GM19467 (cell line): ENCODE data around the gene SPTBN2.

Experiments
- ATAC-seq: cut with Tn5 transposase; IDR thresholded peaks from one replicate; pipeline ENCODE4 v1.9.1; 2021; ENCODE audit warnings: mild to moderate bottlenecking, moderate library complexity; ENCODE audit not compliant: unreplicated experiment

Gene SPTBN2

GRCh38 chr11:66704659-66705360 lies 24.2 kb downstream of the SPTBN2 start:
- ATAC-seq = no peak

GRCh38 chr11:66701432-66702240 lies 27.4 kb downstream of the SPTBN2 start:
- ATAC-seq = no peak

DNA sequence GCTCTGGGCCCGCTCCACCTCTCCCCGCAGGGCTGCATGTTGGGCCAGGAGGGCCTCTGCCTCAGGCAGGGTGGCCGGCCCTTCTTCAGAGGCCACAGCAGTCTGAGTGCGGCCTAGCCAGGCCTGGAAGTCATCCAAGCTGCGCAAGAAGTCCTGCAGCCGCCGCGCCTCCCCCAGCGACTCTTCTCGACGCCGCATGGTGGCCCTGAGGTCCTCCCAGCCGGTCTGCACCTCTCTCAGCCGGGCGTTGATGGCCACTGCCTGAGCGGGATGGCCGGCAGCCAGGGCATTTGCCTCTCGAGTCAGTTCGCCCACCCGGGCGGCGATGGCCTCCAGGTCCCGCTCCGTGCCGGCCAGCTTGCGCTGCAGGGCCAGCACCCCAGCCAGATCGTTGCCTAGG lies 28.3 kb downstream of the SPTBN2 start:
- ATAC-seq = no peak

- no peak for ATAC-seq
Measured at GRCh38 chr11:66700337-66700736, 28.7 kb downstream of the SPTBN2 start.

DNA sequence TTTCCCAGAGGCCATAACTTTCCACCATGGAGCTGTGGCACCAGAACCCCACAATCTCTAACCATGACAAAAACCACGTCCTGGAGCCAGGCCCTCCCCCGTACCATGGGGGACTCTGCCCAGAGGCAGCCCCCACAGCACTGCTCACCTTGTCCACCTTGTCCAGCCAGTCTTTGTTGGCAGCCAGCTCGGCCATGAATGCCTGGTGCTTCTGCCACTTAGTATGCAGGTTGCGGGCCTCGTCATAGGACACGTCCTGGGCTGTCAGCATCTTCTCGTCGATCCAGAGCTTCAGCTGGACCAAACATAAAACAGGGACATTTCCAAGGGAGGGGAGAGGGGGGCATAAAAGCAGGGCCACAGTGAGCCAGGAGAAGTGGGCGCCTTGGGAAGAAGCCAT lies 30.5 kb downstream of the SPTBN2 start:
- ATAC-seq = no peak

DNA sequence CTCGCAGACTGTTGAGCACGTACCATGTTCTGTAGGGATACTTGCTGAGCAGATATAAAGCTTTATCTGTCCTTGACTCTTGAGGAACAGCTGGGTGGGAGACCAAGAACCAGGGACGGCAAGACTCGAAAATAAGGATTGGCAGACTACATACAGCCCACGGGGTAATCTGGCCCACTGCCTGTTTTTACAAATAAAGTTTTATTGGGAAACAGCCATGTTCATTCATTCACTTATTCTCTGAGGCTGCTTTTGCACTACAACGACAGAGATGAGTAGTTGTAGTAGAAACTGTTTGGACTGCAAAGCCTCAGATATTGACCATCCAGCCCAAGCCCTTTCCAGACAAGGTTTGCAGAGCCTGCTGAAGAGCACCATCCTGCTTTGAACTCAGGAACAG lies 31.0 kb downstream of the SPTBN2 start:
- ATAC-seq = no peak

DNA sequence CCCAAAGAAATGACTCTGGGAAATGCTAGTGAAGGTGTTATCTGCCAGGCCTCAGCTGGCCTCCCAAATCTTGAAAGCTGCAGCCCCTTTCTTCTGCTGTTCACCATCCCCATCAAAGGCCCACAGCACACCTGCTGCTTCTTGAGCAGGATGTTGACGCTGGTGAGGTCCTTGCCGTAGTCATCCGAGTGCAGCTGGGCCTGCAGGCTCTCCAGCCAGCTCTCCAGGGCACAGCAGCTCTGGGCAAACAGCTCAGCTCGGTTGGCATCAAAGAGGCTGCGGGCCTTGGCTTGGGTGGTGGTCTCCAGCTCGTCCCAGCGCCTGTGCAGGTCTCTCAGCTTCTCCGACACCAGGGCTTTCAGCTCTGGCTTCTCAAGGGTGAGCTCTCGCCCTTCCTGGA lies 32.9 kb downstream of the SPTBN2 start:
- ATAC-seq = no peak

DNA sequence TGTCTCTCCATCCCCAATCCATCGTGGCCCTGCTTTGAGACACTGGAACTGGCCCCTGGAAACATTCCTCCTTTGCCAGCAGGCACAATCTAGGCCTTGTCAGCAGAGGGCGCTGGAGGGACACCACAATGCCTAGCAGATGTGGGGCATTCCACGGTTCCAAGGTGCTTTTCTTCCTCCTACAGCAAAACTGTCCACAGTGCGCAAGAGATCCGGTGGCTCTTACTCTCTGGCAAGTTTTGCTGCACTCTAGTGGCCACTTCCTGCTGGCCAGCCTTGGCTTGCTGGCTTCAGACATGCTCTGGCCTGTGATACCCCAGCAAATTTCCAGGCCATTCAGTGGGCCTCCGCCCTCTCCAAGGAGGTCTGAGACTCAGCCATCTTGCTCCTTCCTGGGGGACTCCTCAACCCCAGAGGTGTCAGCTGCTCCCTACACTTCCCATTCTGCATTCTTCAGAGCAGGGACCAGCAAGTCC lies 34.2 kb downstream of the SPTBN2 start:
- ATAC-seq = no peak

DNA sequence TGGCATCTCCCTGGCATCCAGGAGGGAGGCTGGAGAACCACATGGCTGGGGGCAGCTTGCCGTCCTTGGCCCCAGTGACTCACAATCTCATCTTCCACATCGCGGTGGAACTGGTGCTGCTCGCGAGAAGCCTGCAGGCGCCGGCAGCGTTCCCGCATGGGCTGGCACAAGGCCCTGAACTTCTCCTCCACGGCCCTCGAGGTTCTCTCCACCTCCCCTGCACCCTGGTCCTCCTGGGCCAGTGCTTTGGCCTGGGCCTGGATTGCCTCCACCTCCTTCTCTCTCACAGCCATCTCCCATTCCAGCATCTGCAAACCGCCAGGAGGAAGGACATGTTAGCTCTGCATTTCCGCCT lies 35.0 kb downstream of the SPTBN2 start:
- ATAC-seq = no peak

GRCh38 chr11:66693356-66694055 lies 35.5 kb downstream of the SPTBN2 start:
- no peak for ATAC-seq

GRCh38 chr11:66692871-66693331 lies 36.1 kb downstream of the SPTBN2 start:
- ATAC-seq = no peak

- no peak for ATAC-seq
Measured at GRCh38 chr11:66692446-66692845, 36.6 kb downstream of the SPTBN2 start.

DNA sequence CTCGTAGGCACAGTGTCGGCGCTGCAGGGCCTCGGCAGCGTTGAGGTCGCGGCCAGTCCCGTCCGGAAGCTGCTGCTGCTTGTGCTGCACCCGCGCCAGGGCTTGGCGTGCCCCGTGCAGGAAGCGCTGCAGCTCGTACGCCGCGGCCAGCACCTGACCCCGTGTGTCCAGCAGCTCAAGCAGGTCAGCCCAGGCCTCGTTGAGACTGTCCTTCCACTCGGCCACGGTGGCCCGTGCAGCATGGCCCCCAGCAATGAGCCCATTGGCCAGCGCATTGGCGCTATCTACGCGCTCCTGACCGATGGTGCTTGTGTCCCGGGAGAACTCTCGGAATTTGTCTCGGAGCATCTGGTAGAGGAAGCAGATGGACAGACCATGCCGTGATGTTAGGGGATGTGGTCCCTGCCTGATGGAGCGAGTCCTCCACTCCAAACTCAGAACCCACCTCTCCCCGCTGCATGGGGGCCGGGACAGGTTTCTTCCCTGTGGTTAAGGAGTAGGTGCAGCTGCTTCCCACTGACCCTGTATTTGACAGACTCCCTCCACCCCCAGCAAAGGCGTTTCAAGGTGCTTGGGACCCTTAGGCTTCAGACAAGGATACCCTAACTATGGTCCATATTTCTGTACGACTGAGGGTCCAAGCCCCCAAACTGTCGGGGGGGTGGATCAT lies 37.6 kb downstream of the SPTBN2 start:
- ATAC-seq = no peak

DNA sequence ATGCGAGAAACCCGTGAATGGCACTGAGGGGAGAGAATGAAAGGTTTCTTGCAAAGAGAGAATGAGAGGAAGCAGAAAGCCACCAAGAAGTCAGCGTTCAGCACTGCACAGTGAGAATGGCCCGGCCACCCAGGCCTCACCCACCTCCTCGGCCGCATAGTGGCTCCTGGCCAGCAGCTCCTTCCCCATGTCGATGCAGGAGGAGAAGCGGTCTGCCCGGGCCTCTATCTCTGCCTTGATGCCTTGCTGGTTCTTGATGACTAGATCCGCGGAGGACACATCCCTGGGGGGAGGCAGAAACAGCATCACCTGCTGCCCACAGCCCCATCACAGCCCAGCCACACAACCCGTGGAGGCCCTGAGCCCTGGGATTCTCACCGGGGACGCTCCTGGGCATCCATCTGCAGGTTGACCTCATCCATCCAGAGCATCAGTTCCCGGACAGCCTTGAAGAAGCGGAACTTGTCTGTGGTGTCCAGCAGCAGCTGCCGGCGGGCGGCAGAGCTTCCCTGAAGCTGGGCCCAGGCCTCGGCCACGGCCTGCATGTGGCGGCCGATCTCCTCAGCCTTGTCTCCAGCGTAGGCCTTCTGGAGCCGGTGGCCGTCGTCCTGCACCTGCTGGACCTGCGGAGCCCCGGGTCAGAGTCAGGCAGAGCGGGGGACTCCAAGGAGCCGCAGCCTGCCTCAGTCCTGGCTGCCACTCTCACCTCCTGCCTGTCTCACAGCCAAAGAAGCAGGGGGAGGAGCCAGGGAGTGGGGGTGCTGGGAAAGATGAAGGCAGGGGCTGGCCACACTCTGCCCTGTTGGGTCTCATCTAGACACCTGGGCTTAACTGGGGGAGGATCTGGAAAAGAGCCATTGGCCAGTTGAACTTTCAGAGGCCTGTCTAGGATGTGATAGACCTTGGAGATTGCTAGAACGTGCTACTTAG lies 39.1 kb downstream of the SPTBN2 start:
- ATAC-seq = no peak

DNA sequence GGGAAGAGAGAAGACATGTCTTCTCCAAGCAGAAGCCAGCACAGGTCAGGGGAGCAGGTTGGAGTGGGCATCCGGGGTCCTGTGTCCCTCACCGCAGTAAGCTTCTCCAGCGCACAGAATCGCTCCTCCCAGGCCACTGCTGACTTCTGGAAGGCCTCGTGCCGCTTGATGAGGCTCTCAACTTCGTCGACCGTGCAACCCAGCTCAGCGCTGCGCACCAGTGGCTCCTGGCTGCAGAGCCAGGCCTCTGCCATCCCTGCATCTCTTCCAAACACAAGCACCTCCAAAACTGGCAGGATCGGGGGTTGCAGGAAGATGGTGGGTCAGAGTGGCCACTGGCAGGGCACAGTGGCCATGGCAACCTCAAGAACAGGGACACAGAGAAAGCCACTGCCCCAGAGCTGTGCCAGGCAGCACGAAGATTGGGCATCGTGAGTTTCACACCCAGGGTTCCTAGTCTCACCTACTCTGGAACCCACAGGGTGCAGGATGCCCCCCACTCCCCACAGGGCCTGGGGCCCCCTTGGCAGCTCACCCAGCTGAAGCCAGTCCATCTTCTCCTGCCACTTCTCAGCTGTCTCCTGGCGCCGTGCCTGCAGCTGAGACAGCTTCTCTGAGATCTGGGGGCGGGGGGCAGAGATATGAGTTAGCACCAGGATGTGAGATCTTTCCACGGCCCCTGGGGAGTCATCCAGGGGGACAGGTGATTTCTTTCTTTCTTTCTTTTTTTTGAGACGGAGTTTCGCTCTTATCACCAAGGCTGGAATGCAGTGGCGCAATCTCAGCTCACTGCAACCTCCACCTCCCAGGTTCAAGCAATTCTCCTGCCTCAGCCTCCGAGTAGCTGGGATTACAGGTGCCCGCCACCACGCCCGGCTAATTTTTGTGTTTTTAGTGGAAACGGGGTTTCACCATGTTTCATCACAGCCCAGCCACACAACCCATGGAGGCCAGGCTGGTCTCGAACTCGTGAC lies 40.2 kb downstream of the SPTBN2 start:
- no peak for ATAC-seq

- no peak for ATAC-seq
Measured at GRCh38 chr11:66687831-66688281, 41.2 kb downstream of the SPTBN2 start.

DNA sequence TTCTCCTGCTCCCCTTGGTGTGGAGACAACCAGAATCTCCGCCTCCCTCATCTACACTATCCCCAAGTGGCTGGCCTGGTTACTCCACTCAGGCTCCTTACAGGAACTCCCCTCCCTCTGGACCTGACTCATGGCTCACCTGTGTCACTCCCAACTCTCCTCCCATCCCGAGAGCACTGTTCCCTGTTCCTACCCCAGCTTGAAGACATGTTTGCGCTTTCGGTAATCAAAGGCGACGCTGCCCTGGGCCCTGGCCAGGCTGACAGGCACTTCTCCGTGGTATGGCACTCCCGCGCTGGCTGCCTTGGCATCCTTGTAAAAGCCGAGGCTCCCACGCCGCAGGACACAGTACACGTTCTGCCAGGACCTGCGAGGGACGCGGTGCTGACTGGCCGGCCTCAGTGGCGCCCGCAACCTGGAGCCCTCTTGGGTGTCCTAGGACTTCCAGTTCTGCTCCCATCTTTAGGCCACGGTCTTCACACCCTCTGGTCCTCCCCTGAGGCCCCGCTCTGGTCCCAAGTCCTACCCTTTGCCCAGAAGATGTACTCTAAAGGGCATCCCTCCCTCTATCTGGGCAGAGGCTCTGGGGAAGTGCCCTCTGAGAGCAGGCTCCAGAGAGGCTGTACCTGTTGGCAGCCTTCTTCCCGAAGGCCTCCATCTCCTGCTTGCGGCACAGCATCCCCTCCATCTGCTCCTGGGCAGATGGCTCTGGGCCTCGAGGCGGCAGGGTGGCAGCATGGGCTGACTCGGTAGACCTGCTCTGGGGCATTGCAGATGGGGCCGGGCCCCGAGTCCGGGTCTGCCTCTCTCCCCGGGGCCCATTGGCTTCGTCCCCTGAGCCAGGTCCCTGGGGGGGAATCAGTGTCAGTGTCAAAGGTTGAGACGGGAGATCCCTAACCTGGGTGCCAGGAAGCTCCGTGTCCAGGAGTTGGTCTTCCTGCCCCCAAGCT lies 41.9 kb downstream of the SPTBN2 start:
- no peak for ATAC-seq
